Stomach (tissue), 9 donors: Measurements from ENCODE around the gene BBLN. TPM values are rescaled to one million over a fixed set of nuclear protein-coding genes. Genes with fewer than 3 reads are reported as not detected.

Experiments
- DNase-seq, 2 donors: peaks; one replicate each; pipeline versions ENCODE4 v3.0.0 to v3.0.0-alpha.2; 2013 to 2019
- H3K27ac ChIP-seq, 5 donors: fragments of 200-600 bp in 4 of 5; sonication (generic) in 4 of 5; one replicate each; pipeline ENCODE4 v1.5.1; 2013 to 2019; ENCODE audit warnings: mild to moderate bottlenecking in 1 of 5, moderate library complexity in 1 of 5
- H3K27me3 ChIP-seq, 3 donors: fragments of 200-600 bp; sonication (generic); one replicate each; pipeline ENCODE4 v1.5.1; 2017 to 2019; ENCODE audit warnings: mixed run types in 1 of 3
- H3K36me3 ChIP-seq, 4 donors: fragments of 200-600 bp; sonication (generic); 1 replicate in 3 of 4; 2 replicates in 1 of 4; pipeline ENCODE4 v1.5.1; 2016 to 2019
- H3K4me1 ChIP-seq, 4 donors: fragments of 200-600 bp; sonication (generic); one replicate each; pipeline ENCODE4 v1.5.1; 2016 to 2019
- H3K4me3 ChIP-seq, 4 donors: fragments of 200-600 bp; sonication (generic) in 3 of 4; one replicate each; pipeline ENCODE4 v1.5.1; 2016 to 2019; ENCODE audit warnings: mild to moderate bottlenecking in 1 of 4
- H3K9me3 ChIP-seq, 4 donors: fragments of 200-600 bp; sonication (generic); one replicate each; pipeline ENCODE4 v1.5.1; 2016 to 2019
- CTCF ChIP-seq, 7 experiments: fragments of 450-650 bp in 4 of 7; fragments of 200-600 bp in 3 of 7; sonication (generic) in 3 of 7; IDR thresholded peaks; one replicate each; pipeline ENCODE4 v1.5.1; 2016 to 2019; ENCODE audit warnings: antibody characterized with exemption in 7 of 7, control low read depth in 2 of 7, mild to moderate bottlenecking in 1 of 7
- EP300 ChIP-seq: sonication (generic); formaldehyde crosslinking; IDR thresholded peaks from one replicate; pipeline ENCODE4 v1.6.1; 2017; ENCODE audit warnings: antibody characterized with exemption
- POLR2A ChIP-seq, 4 donors: fragments of 450-650 bp; IDR thresholded peaks; one replicate each; pipeline ENCODE4 v1.6.1; 2016; ENCODE audit warnings: antibody characterized with exemption in 4 of 4, control low read depth in 2 of 4, mild to moderate bottlenecking in 1 of 4, moderate library complexity in 1 of 4
- POLR2AphosphoS5 ChIP-seq, 3 donors: sonication (generic); formaldehyde crosslinking; IDR thresholded peaks; one replicate each; pipeline ENCODE4 v1.6.1; 2016; ENCODE audit warnings: antibody characterized with exemption in 3 of 3
- WGBS, 5 donors: extraction: QIAGEN DNeasy Blood & Tissue Kit in 3 of 5; methylation state at CpG; one replicate each; pipeline versions ENCODE4 v1.1.5 to v1.1.7; 2013 to 2018; 5-methylcytosine and 5-hydroxymethylcytosine counted together
- intact Hi-C: fragments of 100-400 bp; cut with DNase I; formaldehyde crosslinking; loops from one replicate; pipeline ENCODE4 v1.15.1; 2023; ENCODE audit warnings: low total_unique reads
- polyA plus RNA-seq, 3 donors: library from polyadenylated mRNA; stranded (reverse); fragments of 200-250 nt; gene quantifications; one replicate each; pipeline ENCODE4 v1.2.3, GENCODE V29; 2013
- total RNA-seq, 5 donors: library from RNA; depleted of rRNA; stranded (reverse); fragments of >200 nt; gene quantifications; one replicate each; pipeline versions ENCODE4 v1.1.0 to v1.2.3, GENCODE V29; 2014 to 2016
- donor health status: healthy with polysubstance abuse.
- donor health status: Bipolar disorder and iron deficiency.
- donor health status: healthy.

Gene BBLN
- total and polyA plus RNA-seq, 8 donors = 17.8 to 193 (median 147) TPM; not detected in 1

DNA sequence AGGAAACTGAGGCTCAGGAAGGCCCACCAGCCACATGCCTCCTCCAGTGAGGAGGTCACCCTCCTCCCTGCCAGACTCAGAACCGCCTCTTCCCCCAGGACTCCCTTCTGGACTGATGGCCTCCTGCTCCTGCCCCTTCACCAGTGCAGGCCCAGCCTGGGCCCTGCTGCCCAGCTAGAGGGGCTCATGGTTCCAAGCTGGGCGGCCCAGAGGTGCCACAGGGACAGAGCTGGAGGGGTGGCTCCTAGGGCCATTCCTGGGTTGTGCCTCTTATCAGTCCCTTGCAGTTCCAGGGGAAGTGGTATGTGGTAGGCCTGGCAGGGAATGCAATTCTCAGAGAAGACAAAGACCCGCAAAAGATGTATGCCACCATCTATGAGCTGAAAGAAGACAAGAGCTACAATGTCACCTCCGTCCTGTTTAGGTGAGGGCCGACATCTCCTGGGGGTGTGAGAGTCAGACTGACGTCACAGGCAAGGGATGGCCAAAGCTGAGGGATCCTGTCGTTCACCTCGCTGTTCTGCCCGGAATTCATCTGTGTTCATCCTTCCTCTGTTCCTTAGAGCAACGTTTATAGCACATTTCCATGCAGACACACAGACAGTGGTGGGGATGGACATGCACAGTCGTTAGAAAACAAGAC is 10.0 kb upstream of the BBLN start:
- intact Hi-C loops = no loop called here
- TF ChIP-seq POLR2AphosphoS5 (IDR thresholded peaks at IDR 0.05) = no peak
- TF ChIP-seq EP300 = no peak
- no peak for TF ChIP-seq CTCF (IDR thresholded peaks at IDR 0.05)
- TF ChIP-seq POLR2A (IDR thresholded peaks at IDR 0.05) = no peak
- Histone ChIP-seq H3K36me3 (no peaks in the 10 kb centered on the region), H3K4me3 (peak overlapping the region in 3 of 4 donors; percentile 13 to 44 (median 20)), H3K9me3 (no peaks in the 10 kb centered on the region), H3K4me1 (peaks cover 10 to 42% (median 20%) of the 10 kb centered on the region in 4 donors), H3K27me3 (no peaks in the 10 kb centered on the region), H3K27ac (peak overlapping the region in 3 of 5 donors; percentile 68 to 88 (median 87))
- 67 to 73% (median 70%) methylated on average over 9 to 11 of the region's 11 CpGs for WGBS, 5 donors
- no peak for DNase-seq

- H3K9me3 ChIP-seq = no peaks in the 10 kb centered on the region
- peak overlapping the region in 3 of 5 donors; percentile 68 to 88 (median 87) for H3K27ac ChIP-seq
- H3K36me3 ChIP-seq = no peaks in the 10 kb centered on the region
- H3K4me3 ChIP-seq = peak overlapping the region in 2 of 4 donors; percentile 20 to 44
- no peaks in the 10 kb centered on the region for H3K27me3 ChIP-seq
- intact Hi-C loops = no loop called here
- TF ChIP-seq POLR2AphosphoS5 (IDR thresholded peaks at IDR 0.05) (peak in 2 of 3 donors; percentile 14 to 25), POLR2A (IDR thresholded peaks at IDR 0.05) (no peak)
- DNase-seq = peak; percentile 41 to 71
- H3K4me1 ChIP-seq = peaks cover 10 to 42% (median 17%) of the 10 kb centered on the region in 4 donors
- 58 to 80% (median 76%) methylated on average over 12 to 19 of the region's 19 CpGs for WGBS, 5 donors
These were observed 9.3 kb upstream of the BBLN start for GRCh38 chr9:128150594-128151308.

- H3K27ac ChIP-seq = peak overlapping the region in 3 of 5 donors; percentile 4 to 88 (median 87)
- intact Hi-C loops = no loop called here
- peak overlapping the region in 1 of 4 donors; percentile 44 for H3K4me3 ChIP-seq
- TF ChIP-seq POLR2AphosphoS5 (IDR thresholded peaks at IDR 0.05) = no peak
- TF ChIP-seq POLR2A (IDR thresholded peaks at IDR 0.05) = no peak
- no peak for TF ChIP-seq EP300
- TF ChIP-seq CTCF (IDR thresholded peaks at IDR 0.05) = no peak
- no peaks in the 10 kb centered on the region for H3K36me3 ChIP-seq
- 82 to 91% (median 88%) methylated on average over 18 of the region's 18 CpGs for WGBS, 5 donors
- H3K4me1 ChIP-seq = peaks cover 10 to 42% (median 17%) of the 10 kb centered on the region in 4 donors
- no peak for DNase-seq
- H3K27me3 ChIP-seq = no peaks in the 10 kb centered on the region
- H3K9me3 ChIP-seq = no peaks in the 10 kb centered on the region
These were observed 8.5 kb upstream of the BBLN start for GRCh38 chr9:128151309-128152132.

GRCh38 chr9:128152133-128153059 is 7.7 kb upstream of the BBLN start:
- no peaks in the 10 kb centered on the region for H3K27me3 ChIP-seq
- no peak for DNase-seq
- WGBS, 5 donors = 91 to 97% (median 94%) methylated on average over 12 to 13 of the region's 13 CpGs
- H3K9me3 ChIP-seq = no peaks in the 10 kb centered on the region
- peaks cover 10 to 40% (median 17%) of the 10 kb centered on the region in 4 donors for H3K4me1 ChIP-seq
- H3K4me3 ChIP-seq = no peak overlapping the region
- peak overlapping the region in 1 of 5 donors; percentile 20 for H3K27ac ChIP-seq
- H3K36me3 ChIP-seq = no peaks in the 10 kb centered on the region
- intact Hi-C loops = no loop called here
- TF ChIP-seq POLR2AphosphoS5 (IDR thresholded peaks at IDR 0.05) (peak in 1 of 3 donors; percentile 5), CTCF (IDR thresholded peaks at IDR 0.05) (no peak), EP300 (no peak)
